ENCODE measurements around the gene WFDC10A. TPM values are rescaled to one million over a fixed set of nuclear protein-coding genes. Genes with fewer than 3 reads are reported as not detected.

Gene WFDC10A
- total and polyA plus RNA-seq, 11 donors = not detected

GRCh38 chr20:45617591-45617990 is 11.9 kb upstream of the WFDC10A start:
- Histone ChIP-seq H3K9me3 (peaks cover 0 to 7% (median 0%) of the 10 kb centered on the region in 12 donors), H3K36me3 (no peaks in the 10 kb centered on the region), H3K27me3 (peaks cover 0 to 3% (median 0%) of the 10 kb centered on the region in 9 donors), H3K27ac (no peak overlapping the region), H3K4me1 (no peaks in the 10 kb centered on the region), H3K4me3 (no peak overlapping the region)
- ATAC-seq = no peak
- TF ChIP-seq CTCF (IDR thresholded peaks at IDR 0.05) (no peak), POLR2A (IDR thresholded peaks at IDR 0.05) (no peak)
- intact Hi-C loops (cut with DNase I) = no loop called here
- 87 to 91% (median 90%) methylated on average over 2 of the region's 2 CpGs for WGBS, 4 donors
- DNase-seq = no peak

GRCh38 chr20:45621593-45621992 is 7.9 kb upstream of the WFDC10A start:
- intact Hi-C loops (cut with DNase I) = no loop called here
- Histone ChIP-seq H3K4me3 (no peak overlapping the region), H3K27ac (no peak overlapping the region), H3K4me1 (no peaks in the 10 kb centered on the region), H3K27me3 (no peaks in the 10 kb centered on the region), H3K36me3 (no peaks in the 10 kb centered on the region), H3K9me3 (peaks cover 0 to 10% (median 0%) of the 10 kb centered on the region in 12 donors)
- DNase-seq = no peak
- TF ChIP-seq POLR2A (IDR thresholded peaks at IDR 0.05) (no peak), CTCF (IDR thresholded peaks at IDR 0.05) (no peak)
- no peak for ATAC-seq
- 75 to 78% (median 77%) methylated on average over 2 of the region's 2 CpGs for WGBS, 4 donors

GRCh38 chr20:45626540-45626939 is 3.0 kb upstream of the WFDC10A start:
- no peaks in the 10 kb centered on the region for H3K36me3 ChIP-seq
- DNase-seq (no peak), ATAC-seq (no peak)
- H3K27ac ChIP-seq = no peak overlapping the region
- 58 to 70% (median 69%) methylated on average over 2 of the region's 2 CpGs for WGBS, 4 donors
- TF ChIP-seq POLR2A (IDR thresholded peaks at IDR 0.05) = no peak
- peaks cover 0 to 12% (median 0%) of the 10 kb centered on the region in 9 donors for H3K27me3 ChIP-seq
- intact Hi-C loops (cut with DNase I) = no loop called here
- no peak overlapping the region for H3K4me3 ChIP-seq
- H3K9me3 ChIP-seq = peaks cover 0 to 6% (median 0%) of the 10 kb centered on the region in 12 donors
- H3K4me1 ChIP-seq = peaks cover 0 to 4% (median 0%) of the 10 kb centered on the region in 12 donors

- ATAC-seq (no peak), DNase-seq (no peak)
- TF ChIP-seq CTCF (IDR thresholded peaks at IDR 0.05) = no peak
- no peak for TF ChIP-seq POLR2A (IDR thresholded peaks at IDR 0.05)
- Histone ChIP-seq H3K27me3 (peaks cover 0 to 12% (median 0%) of the 10 kb centered on the region in 9 donors), H3K4me1 (peaks cover 0 to 4% (median 0%) of the 10 kb centered on the region in 12 donors), H3K4me3 (no peak overlapping the region), H3K9me3 (peaks cover 0 to 3% (median 0%) of the 10 kb centered on the region in 12 donors), H3K27ac (no peak overlapping the region), H3K36me3 (no peaks in the 10 kb centered on the region)
- intact Hi-C loops (cut with DNase I) = no loop called here
These were observed 832 bp downstream of the WFDC10A start for GRCh38 chr20:45630371-45630770.

- H3K9me3 ChIP-seq = peaks cover 0 to 2% (median 0%) of the 10 kb centered on the region in 12 donors
- TF ChIP-seq CTCF (IDR thresholded peaks at IDR 0.05) = no peak
- no peak for TF ChIP-seq POLR2A (IDR thresholded peaks at IDR 0.05)
- peaks cover 0 to 12% (median 0%) of the 10 kb centered on the region in 9 donors for H3K27me3 ChIP-seq
- no peaks in the 10 kb centered on the region for H3K36me3 ChIP-seq
- H3K4me3 ChIP-seq = no peak within 1 kb of the TSS
- WGBS, 4 donors = 49 to 66% (median 63%) methylated on average over 4 of the region's 4 CpGs
- ATAC-seq (no peak), DNase-seq (no peak)
- intact Hi-C loops (cut with DNase I) = no loop called here
- peaks cover 0 to 4% (median 0%) of the 10 kb centered on the region in 12 donors for H3K4me1 ChIP-seq
- no peak within 1 kb of the TSS for H3K27ac ChIP-seq
These were observed 1.6 kb downstream of the WFDC10A start, which contains the start of gene WFDC9 for GRCh38 chr20:45631184-45631583. TSS of gene WFDC9 (minus strand) at chr20:45631284. CDS start at chr20:45610181, 21,103 bp downstream.

Data from heart left ventricle (tissue), 16 donors.